Mesendoderm (in vitro differentiated cells): Measurements from ENCODE around the gene GINS2.

Experiments
- DNase-seq: peaks from one replicate; pipeline ENCODE4 v3.0.0; 2013
- H2AK5ac ChIP-seq: 2 replicates; pipeline ENCODE4 v1.6.1; 2013; ENCODE audit warnings: low read length, inconsistent platforms
- H2BK120ac ChIP-seq: 2 replicates; pipeline ENCODE4 v1.6.1; 2013; ENCODE audit warnings: low read depth, mild to moderate bottlenecking, low read length, moderate library complexity, mixed read lengths
- H2BK15ac ChIP-seq: replicated peaks from 2 replicates; pipeline ENCODE4 v1.6.1; 2013; ENCODE audit warnings: low read depth, mild to moderate bottlenecking, moderate library complexity
- H2BK5ac ChIP-seq: 2 replicates; pipeline ENCODE4 v1.6.1; 2013; ENCODE audit warnings: low read length, inconsistent platforms
- H3K18ac ChIP-seq: 2 replicates; pipeline ENCODE4 v1.6.1; 2013; ENCODE audit warnings: mild to moderate bottlenecking, low read length, mixed read lengths
- H3K23ac ChIP-seq: one replicate; pipeline ENCODE4 v1.6.1; 2013; ENCODE audit warnings: low read length
- H3K27ac ChIP-seq: 2 replicates; pipeline ENCODE4 v1.5.1; 2013; ENCODE audit warnings: low read depth, mild to moderate bottlenecking, inconsistent platforms, low read length, moderate library complexity
- H3K27me3 ChIP-seq: 2 replicates; pipeline ENCODE4 v1.6.1; 2013; ENCODE audit warnings: low read length, control low read depth, mild to moderate bottlenecking, inconsistent platforms; ENCODE audit not compliant: insufficient read depth, poor library complexity
- H3K36me3 ChIP-seq: 2 replicates; pipeline ENCODE4 v1.6.1; 2013; ENCODE audit warnings: low read length, inconsistent platforms; ENCODE audit not compliant: control insufficient read depth, insufficient read depth
- H3K4ac ChIP-seq: one replicate; pipeline ENCODE4 v1.6.1; 2013; ENCODE audit warnings: low read depth, mild to moderate bottlenecking, low read length, moderate library complexity
- H3K4me1 ChIP-seq: 2 replicates; pipeline ENCODE4 v1.6.1; 2013; ENCODE audit warnings: low read depth, low read length, inconsistent platforms; ENCODE audit not compliant: control insufficient read depth
- H3K4me2 ChIP-seq: 2 replicates; pipeline ENCODE4 v1.6.1; 2013; ENCODE audit warnings: low read length
- H3K4me3 ChIP-seq: 2 replicates; pipeline ENCODE4 v1.5.1; 2013; ENCODE audit warnings: mild to moderate bottlenecking, low read length
- H3K56ac ChIP-seq: one replicate; pipeline ENCODE4 v1.6.1; 2013; ENCODE audit warnings: low read length
- H3K79me1 ChIP-seq: 2 replicates; pipeline ENCODE4 v1.6.1; 2013; ENCODE audit warnings: low read length, inconsistent platforms
- H3K79me2 ChIP-seq: 2 replicates; pipeline ENCODE4 v1.6.1; 2013; ENCODE audit warnings: mild to moderate bottlenecking, low read length; ENCODE audit not compliant: control insufficient read depth, insufficient read depth
- H3K9ac ChIP-seq: 2 replicates; pipeline ENCODE4 v1.6.1; 2013; ENCODE audit warnings: low read length, inconsistent platforms
- H4K5ac ChIP-seq: one replicate; pipeline ENCODE4 v1.6.1; 2013; ENCODE audit warnings: low read length
- H4K8ac ChIP-seq: one replicate; pipeline ENCODE4 v1.6.1; 2013; ENCODE audit warnings: low read depth, mild to moderate bottlenecking, control low read depth, low read length, moderate library complexity
- WGBS: extraction: QIAGEN DNeasy Blood & Tissue Kit; methylation state at CpG from one replicate; pipeline ENCODE4 v1.1.7; 2013; ENCODE audit warnings: low lambda C conversion rate, missing lambda C conversion rate; ENCODE audit not compliant: insufficient coverage; ENCODE audit errors: extremely low coverage; 5-methylcytosine and 5-hydroxymethylcytosine counted together

GINS2 gene

GRCh38 chr16:85686912-85687591, 1.7 kb downstream of the GINS2 start:
- WGBS = no CpG with 5 or more reads among the region's 15 CpGs
- H3K4me3 ChIP-seq = no peak overlapping the region
- no peak overlapping the region for H3K23ac ChIP-seq

DNA sequence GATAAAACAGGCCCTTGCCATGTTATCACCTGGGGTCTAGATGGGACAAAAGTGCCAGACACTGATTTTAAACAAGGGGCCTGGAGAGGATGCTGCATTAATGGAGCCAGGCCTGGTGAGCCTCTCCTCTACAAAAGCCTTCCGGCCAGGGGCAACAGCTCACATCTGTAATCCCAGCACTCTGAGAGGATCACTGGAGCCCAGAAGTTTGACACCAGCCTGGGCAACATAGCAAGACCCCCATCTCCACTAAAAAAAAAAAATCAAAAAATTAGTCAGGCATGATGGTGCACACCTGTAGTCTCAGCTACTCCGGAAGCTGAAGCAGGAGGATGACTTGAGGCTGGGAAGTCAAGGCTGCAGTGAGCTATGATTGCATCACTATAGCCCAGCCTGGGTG, 3.5 kb downstream of the GINS2 start:
- H4K5ac ChIP-seq = no peak overlapping the region
- DNase-seq = no peak
- peaks cover 5% of the 10 kb centered on the region for H3K79me2 ChIP-seq
- no peak overlapping the region for H2BK5ac ChIP-seq
- H3K56ac ChIP-seq = no peak overlapping the region
- no peak overlapping the region for H3K27ac ChIP-seq
- H3K4me1 ChIP-seq = peaks cover 2% of the 10 kb centered on the region
- H3K36me3 ChIP-seq = peaks cover 5% of the 10 kb centered on the region
- no peak overlapping the region for H3K23ac ChIP-seq
- H3K4ac ChIP-seq = no peak overlapping the region
- no peak overlapping the region for H3K18ac ChIP-seq
- no peak overlapping the region for H2BK120ac ChIP-seq
- H3K9ac ChIP-seq = no peak overlapping the region
- WGBS = no CpG with 5 or more reads among the region's 2 CpGs
- no peaks in the 10 kb centered on the region for H3K27me3 ChIP-seq
- H2BK15ac ChIP-seq = no peak overlapping the region
- H2AK5ac ChIP-seq = no peak overlapping the region
- no peak overlapping the region for H4K8ac ChIP-seq
- H3K79me1 ChIP-seq = peaks cover 14% of the 10 kb centered on the region
- H3K4me3 ChIP-seq = no peak overlapping the region
- H3K4me2 ChIP-seq = no peak overlapping the region

More at GRCh38 chr16:85686912-85687591, 1.7 kb downstream of the GINS2 start:
- no peaks in the 10 kb centered on the region for H3K27me3 ChIP-seq
- no peak overlapping the region for H3K18ac ChIP-seq
- H3K27ac ChIP-seq = no peak overlapping the region
- no peak overlapping the region for H2BK15ac ChIP-seq
- H3K79me1 ChIP-seq = peaks cover 11% of the 10 kb centered on the region
- H3K4me1 ChIP-seq = peaks cover 2% of the 10 kb centered on the region
- H3K4ac ChIP-seq = no peak overlapping the region
- no peak overlapping the region for H3K4me2 ChIP-seq
- H3K56ac ChIP-seq = no peak overlapping the region
- DNase-seq = no peak
- H3K36me3 ChIP-seq = no peaks in the 10 kb centered on the region
- H2AK5ac ChIP-seq = no peak overlapping the region
- H2BK120ac ChIP-seq = no peak overlapping the region
- H4K5ac ChIP-seq = no peak overlapping the region
- peaks cover 5% of the 10 kb centered on the region for H3K79me2 ChIP-seq
- H2BK5ac ChIP-seq = no peak overlapping the region
- no peak overlapping the region for H4K8ac ChIP-seq
- no peak overlapping the region for H3K9ac ChIP-seq

DNA sequence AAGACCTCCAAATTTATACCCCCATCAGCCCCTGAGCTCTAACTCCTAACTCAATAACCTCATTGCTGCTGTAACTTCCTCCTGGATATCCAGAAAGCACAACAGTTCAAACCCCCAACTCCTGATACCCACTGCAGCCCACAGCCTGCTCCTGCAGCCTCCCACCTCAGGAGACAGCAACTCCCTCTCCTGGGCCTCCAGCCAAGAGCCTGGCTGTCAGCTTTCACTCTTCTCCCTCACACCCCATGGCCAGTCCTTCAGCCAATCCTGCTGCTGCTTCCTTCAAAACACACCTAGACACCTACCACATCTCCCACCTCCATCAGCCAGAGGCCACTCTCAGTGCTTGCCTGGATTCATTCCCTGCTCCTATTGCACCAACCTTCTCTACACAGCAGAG, 5.4 kb downstream of the GINS2 start:
- Histone ChIP-seq H3K27ac (no peak overlapping the region), H2BK5ac (no peak overlapping the region), H3K56ac (no peak overlapping the region), H3K9ac (no peak overlapping the region), H3K4ac (no peak overlapping the region), H2AK5ac (no peak overlapping the region), H2BK15ac (no peak overlapping the region), H3K79me1 (peaks cover 14% of the 10 kb centered on the region), H3K4me1 (peaks cover 2% of the 10 kb centered on the region), H3K36me3 (peaks cover 5% of the 10 kb centered on the region), H4K5ac (no peak overlapping the region), H2BK120ac (no peak overlapping the region), H3K4me3 (no peak overlapping the region), H3K18ac (no peak overlapping the region), H3K4me2 (no peak overlapping the region), H3K79me2 (peaks cover 5% of the 10 kb centered on the region), H3K23ac (no peak overlapping the region), H3K27me3 (no peaks in the 10 kb centered on the region), H4K8ac (no peak overlapping the region)
- DNase-seq = peak; percentile 31

DNA sequence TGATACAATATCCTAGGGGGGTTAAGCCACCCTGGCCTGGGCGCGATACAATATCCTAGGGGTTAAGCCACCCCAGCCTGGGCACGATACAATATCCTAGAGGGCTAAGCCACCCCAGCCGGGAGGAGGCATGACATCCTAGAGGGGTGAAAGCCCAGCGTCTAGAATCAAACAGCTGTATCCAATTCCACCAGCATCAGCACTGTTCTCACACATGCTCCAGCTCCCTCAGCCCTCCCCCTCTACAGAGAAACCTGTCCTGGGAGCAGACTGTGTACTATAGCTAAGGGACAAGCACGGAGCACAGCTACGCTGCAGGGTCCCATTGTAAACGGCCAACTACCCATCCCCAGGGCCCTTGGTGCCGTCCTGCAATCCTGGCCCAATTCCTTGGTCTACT, 6.2 kb downstream of the GINS2 start:
- H3K18ac ChIP-seq = no peak overlapping the region
- H3K23ac ChIP-seq = no peak overlapping the region
- no peak for DNase-seq
- peaks cover 8% of the 10 kb centered on the region for H3K36me3 ChIP-seq
- H3K56ac ChIP-seq = no peak overlapping the region
- no peak overlapping the region for H4K8ac ChIP-seq
- no peak overlapping the region for H3K4me2 ChIP-seq
- no peak overlapping the region for H3K9ac ChIP-seq
- peaks cover 5% of the 10 kb centered on the region for H3K79me2 ChIP-seq
- H2AK5ac ChIP-seq = no peak overlapping the region
- no peak overlapping the region for H2BK5ac ChIP-seq
- no peak overlapping the region for H2BK120ac ChIP-seq
- no peak overlapping the region for H3K27ac ChIP-seq
- H2BK15ac ChIP-seq = no peak overlapping the region
- peaks cover 14% of the 10 kb centered on the region for H3K79me1 ChIP-seq
- H3K27me3 ChIP-seq = no peaks in the 10 kb centered on the region
- no peak overlapping the region for H3K4me3 ChIP-seq
- H3K4me1 ChIP-seq = peaks cover 2% of the 10 kb centered on the region
- H3K4ac ChIP-seq = no peak overlapping the region
- WGBS = no CpG with 5 or more reads among the region's 9 CpGs
- no peak overlapping the region for H4K5ac ChIP-seq

- Histone ChIP-seq H4K5ac (no peak overlapping the region), H3K79me2 (peaks cover 2% of the 10 kb centered on the region), H3K27me3 (no peaks in the 10 kb centered on the region), H3K18ac (no peak overlapping the region), H3K56ac (no peak overlapping the region), H3K4me3 (no peak overlapping the region), H3K79me1 (peaks cover 8% of the 10 kb centered on the region), H2BK15ac (no peak overlapping the region), H3K4me1 (no peaks in the 10 kb centered on the region), H3K4ac (no peak overlapping the region), H3K4me2 (no peak overlapping the region), H3K23ac (no peak overlapping the region), H4K8ac (no peak overlapping the region), H3K36me3 (peaks cover 8% of the 10 kb centered on the region), H2BK120ac (no peak overlapping the region), H2AK5ac (no peak overlapping the region), H3K27ac (no peak overlapping the region), H3K9ac (no peak overlapping the region), H2BK5ac (no peak overlapping the region)
- no CpG with 5 or more reads among the region's 8 CpGs for WGBS
- DNase-seq = no peak
These were observed 7.5 kb downstream of the GINS2 start for GRCh38 chr16:85681255-85681654.

DNA sequence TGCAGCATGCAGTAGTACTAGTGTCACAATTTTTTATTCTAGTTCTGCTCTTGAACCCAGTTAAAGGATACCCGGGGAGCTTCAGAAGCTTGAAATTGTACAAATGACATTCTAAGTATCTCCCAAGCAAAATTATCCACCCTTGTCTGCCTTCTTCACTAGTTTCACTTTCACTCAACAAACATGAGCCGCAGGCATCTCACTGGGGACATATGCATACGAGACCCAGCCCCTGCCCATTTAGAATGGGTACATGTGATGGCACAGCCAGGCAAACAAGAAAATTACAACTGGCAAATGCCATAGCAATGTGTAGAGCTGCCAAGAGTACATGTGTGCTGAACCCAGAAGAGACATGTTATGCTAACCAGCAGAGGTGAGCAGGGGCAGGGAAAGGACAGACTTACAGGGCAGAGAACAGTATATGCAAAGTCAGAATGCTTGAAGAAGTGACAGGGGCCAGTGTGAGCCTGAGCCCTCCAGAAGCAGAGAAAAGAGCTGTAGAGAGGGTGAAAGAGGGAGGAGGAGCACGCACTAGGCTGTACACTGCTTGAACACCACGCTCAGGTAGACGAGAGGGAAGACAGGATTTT, 8.3 kb downstream of the GINS2 start:
- Histone ChIP-seq H3K27me3 (no peaks in the 10 kb centered on the region), H2BK15ac (no peak overlapping the region), H3K36me3 (peaks cover 10% of the 10 kb centered on the region), H3K27ac (no peak overlapping the region), H3K4ac (no peak overlapping the region), H3K23ac (no peak overlapping the region), H4K5ac (no peak overlapping the region), H2BK120ac (no peak overlapping the region), H3K4me1 (no peaks in the 10 kb centered on the region), H3K18ac (no peak overlapping the region), H3K4me2 (no peak overlapping the region), H4K8ac (no peak overlapping the region), H3K79me1 (peaks cover 8% of the 10 kb centered on the region), H2AK5ac (no peak overlapping the region), H3K4me3 (no peak overlapping the region), H3K56ac (no peak overlapping the region), H3K79me2 (peaks cover 2% of the 10 kb centered on the region), H3K9ac (no peak overlapping the region), H2BK5ac (no peak overlapping the region)
- DNase-seq = no peak
- WGBS = no CpG with 5 or more reads among the region's 6 CpGs
